ENCODE measurements around the gene PKDREJ. TPM values are rescaled to one million over a fixed set of nuclear protein-coding genes. Genes with fewer than 3 reads are reported as not detected.

The PKDREJ gene
- polyA plus RNA-seq, 1 donor from 2014 or later: not detected

DNA sequence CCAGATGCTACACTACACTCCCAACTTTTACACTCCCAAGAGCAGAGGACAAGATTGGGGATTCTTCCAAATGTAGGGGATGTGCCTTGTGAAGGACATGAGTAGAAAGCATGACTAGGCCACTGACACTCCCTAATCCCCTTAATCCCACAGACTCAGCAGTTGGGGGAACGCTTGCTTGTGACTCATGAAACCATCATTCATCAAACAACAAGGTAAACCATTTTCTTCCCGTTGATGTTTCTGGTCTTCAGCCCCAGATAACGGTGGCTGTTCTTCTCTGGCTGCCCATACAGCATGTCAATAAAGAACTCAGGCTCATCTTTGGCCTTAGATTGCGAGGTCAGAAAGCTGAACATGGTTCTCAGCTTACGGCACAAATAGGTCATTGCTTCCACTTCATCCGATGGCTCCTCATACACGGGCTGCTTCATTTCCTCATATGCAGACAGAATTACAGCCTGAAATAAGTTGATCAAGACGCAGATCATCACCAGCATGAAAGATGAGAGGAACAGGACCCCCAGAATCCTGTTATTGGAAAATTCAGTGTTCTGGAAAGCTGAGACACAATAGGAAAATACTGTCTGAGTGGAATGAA is 6.7 kb downstream of the PKDREJ start:
- TF ChIP-seq TAF1 (IDR thresholded peaks at IDR 0.05; ENCODE audit: low read depth) (no peak), EP300 (conservative IDR thresholded peaks at IDR 0.05; ENCODE audit: poor library complexity, severe bottlenecking) (no peak), SMC3 (conservative IDR thresholded peaks at IDR 0.05; ENCODE audit: poor library complexity) (no peak), EZH2 (IDR thresholded peaks at IDR 0.05; ENCODE audit: borderline replicate concordance, insufficient read depth, low read length, poor library complexity, severe bottlenecking) (no peak), POLR2AphosphoS5 (IDR thresholded peaks at IDR 0.05) (no peak), MXI1 (conservative IDR thresholded peaks at IDR 0.05; ENCODE audit: poor library complexity, severe bottlenecking) (no peak), RAD21 (conservative IDR thresholded peaks at IDR 0.05) (no peak)
- TF ChIP-seq, protein P1, sequence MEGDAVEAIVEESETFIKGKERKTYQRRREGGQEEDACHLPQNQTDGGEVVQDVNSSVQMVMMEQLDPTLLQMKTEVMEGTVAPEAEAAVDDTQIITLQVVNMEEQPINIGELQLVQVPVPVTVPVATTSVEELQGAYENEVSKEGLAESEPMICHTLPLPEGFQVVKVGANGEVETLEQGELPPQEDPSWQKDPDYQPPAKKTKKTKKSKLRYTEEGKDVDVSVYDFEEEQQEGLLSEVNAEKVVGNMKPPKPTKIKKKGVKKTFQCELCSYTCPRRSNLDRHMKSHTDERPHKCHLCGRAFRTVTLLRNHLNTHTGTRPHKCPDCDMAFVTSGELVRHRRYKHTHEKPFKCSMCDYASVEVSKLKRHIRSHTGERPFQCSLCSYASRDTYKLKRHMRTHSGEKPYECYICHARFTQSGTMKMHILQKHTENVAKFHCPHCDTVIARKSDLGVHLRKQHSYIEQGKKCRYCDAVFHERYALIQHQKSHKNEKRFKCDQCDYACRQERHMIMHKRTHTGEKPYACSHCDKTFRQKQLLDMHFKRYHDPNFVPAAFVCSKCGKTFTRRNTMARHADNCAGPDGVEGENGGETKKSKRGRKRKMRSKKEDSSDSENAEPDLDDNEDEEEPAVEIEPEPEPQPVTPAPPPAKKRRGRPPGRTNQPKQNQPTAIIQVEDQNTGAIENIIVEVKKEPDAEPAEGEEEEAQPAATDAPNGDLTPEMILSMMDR (IDR thresholded peaks at IDR 0.05; ENCODE audit: poor library complexity, severe bottlenecking): no peak
- no peaks in the 10 kb centered on the region for H3K9me2 ChIP-seq (ENCODE audit: insufficient read depth, low read length)
- H3K27me3 ChIP-seq (ENCODE audit: insufficient read depth, low read depth, low read length): peaks cover 19% of the 10 kb centered on the region
- no peak overlapping the region for H3K27ac ChIP-seq (ENCODE audit: low read length)
- no peak overlapping the region for H2AFZ ChIP-seq (ENCODE audit: low read depth, low read length)
- H4K20me1 ChIP-seq (ENCODE audit: insufficient read depth): no peaks in the 10 kb centered on the region
- H3K79me2 ChIP-seq (replicated peaks; ENCODE audit: insufficient read depth, low read length): no peaks in the 10 kb centered on the region
- peaks cover 34% of the 10 kb centered on the region for H3K9me3 ChIP-seq (ENCODE audit: low read length)
- no peak overlapping the region for H3K9ac ChIP-seq (ENCODE audit: low read length)
- no peak overlapping the region for H3K4me2 ChIP-seq (ENCODE audit: low read length)
- H3K4me3 ChIP-seq (ENCODE audit: low read length): no peak overlapping the region
- no peaks in the 10 kb centered on the region for H3F3A ChIP-seq (ENCODE audit: insufficient read depth, low read length, poor library complexity, severe bottlenecking)
- H3K36me3 ChIP-seq (ENCODE audit: insufficient read depth, low read length): no peaks in the 10 kb centered on the region

- TF ChIP-seq EP300 (conservative IDR thresholded peaks at IDR 0.05; ENCODE audit: poor library complexity, severe bottlenecking) (no peak), MXI1 (conservative IDR thresholded peaks at IDR 0.05; ENCODE audit: poor library complexity, severe bottlenecking) (no peak), EZH2 (IDR thresholded peaks at IDR 0.05; ENCODE audit: borderline replicate concordance, insufficient read depth, low read length, poor library complexity, severe bottlenecking) (no peak), SMC3 (conservative IDR thresholded peaks at IDR 0.05; ENCODE audit: poor library complexity) (no peak), POLR2AphosphoS5 (IDR thresholded peaks at IDR 0.05) (no peak), RAD21 (conservative IDR thresholded peaks at IDR 0.05) (no peak), TAF1 (IDR thresholded peaks at IDR 0.05; ENCODE audit: low read depth) (no peak)
- TF ChIP-seq, protein P1 (IDR thresholded peaks at IDR 0.05; ENCODE audit: poor library complexity, severe bottlenecking): no peak
- TF ChIP-seq, protein P2, sequence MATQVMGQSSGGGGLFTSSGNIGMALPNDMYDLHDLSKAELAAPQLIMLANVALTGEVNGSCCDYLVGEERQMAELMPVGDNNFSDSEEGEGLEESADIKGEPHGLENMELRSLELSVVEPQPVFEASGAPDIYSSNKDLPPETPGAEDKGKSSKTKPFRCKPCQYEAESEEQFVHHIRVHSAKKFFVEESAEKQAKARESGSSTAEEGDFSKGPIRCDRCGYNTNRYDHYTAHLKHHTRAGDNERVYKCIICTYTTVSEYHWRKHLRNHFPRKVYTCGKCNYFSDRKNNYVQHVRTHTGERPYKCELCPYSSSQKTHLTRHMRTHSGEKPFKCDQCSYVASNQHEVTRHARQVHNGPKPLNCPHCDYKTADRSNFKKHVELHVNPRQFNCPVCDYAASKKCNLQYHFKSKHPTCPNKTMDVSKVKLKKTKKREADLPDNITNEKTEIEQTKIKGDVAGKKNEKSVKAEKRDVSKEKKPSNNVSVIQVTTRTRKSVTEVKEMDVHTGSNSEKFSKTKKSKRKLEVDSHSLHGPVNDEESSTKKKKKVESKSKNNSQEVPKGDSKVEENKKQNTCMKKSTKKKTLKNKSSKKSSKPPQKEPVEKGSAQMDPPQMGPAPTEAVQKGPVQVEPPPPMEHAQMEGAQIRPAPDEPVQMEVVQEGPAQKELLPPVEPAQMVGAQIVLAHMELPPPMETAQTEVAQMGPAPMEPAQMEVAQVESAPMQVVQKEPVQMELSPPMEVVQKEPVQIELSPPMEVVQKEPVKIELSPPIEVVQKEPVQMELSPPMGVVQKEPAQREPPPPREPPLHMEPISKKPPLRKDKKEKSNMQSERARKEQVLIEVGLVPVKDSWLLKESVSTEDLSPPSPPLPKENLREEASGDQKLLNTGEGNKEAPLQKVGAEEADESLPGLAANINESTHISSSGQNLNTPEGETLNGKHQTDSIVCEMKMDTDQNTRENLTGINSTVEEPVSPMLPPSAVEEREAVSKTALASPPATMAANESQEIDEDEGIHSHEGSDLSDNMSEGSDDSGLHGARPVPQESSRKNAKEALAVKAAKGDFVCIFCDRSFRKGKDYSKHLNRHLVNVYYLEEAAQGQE (IDR thresholded peaks at IDR 0.05; ENCODE audit: borderline replicate concordance): no peak
- Histone ChIP-seq H3K79me2 (replicated peaks; ENCODE audit: insufficient read depth, low read length) (no peaks in the 10 kb centered on the region), H4K20me1 (ENCODE audit: insufficient read depth) (no peaks in the 10 kb centered on the region), H3K9ac (ENCODE audit: low read length) (no peak overlapping the region), H3F3A (ENCODE audit: insufficient read depth, low read length, poor library complexity, severe bottlenecking) (no peaks in the 10 kb centered on the region), H3K4me3 (ENCODE audit: low read length) (no peak overlapping the region), H3K27ac (ENCODE audit: low read length) (no peak overlapping the region), H3K36me3 (ENCODE audit: insufficient read depth, low read length) (no peaks in the 10 kb centered on the region), H3K27me3 (ENCODE audit: insufficient read depth, low read depth, low read length) (no peaks in the 10 kb centered on the region), H3K9me2 (ENCODE audit: insufficient read depth, low read length) (no peaks in the 10 kb centered on the region), H2AFZ (ENCODE audit: low read depth, low read length) (no peak overlapping the region), H3K4me2 (ENCODE audit: low read length) (no peak overlapping the region), H3K9me3 (ENCODE audit: low read length) (no peaks in the 10 kb centered on the region)
These were observed 11.2 kb downstream of the PKDREJ start for GRCh38 chr22:46251816-46252380.
